Activated CD8-positive, alpha-beta memory T cell treated with anti-CD3 and anti-CD28 coated beads for 36 hours (primary cell): ENCODE data around the gene SLC8A3. TPM values are rescaled to one million over a fixed set of nuclear protein-coding genes. Genes with fewer than 3 reads are reported as not detected.
"Not testable (repeated sequence)": the region's sequence is repeated elsewhere in the genome, so short reads cannot be mapped to it uniquely, and the experiment has no call there.

ENCODE experiments used
- CTCF ChIA-PET: fragments of 350-600 bp; sonication (Branson Sonifier 250); formaldehyde crosslinking; loops from one replicate; lab custom pipeline; 2021; ENCODE audit warnings: antibody characterized with exemption; lab: Charles Lee
- POLR2A ChIA-PET: fragments of 350-600 bp; sonication (Branson Sonifier 250); formaldehyde crosslinking; loops from one replicate; lab custom pipeline; 2021; ENCODE audit warnings: antibody characterized with exemption; lab: Charles Lee
- total RNA-seq, 2 experiments: library from RNA; stranded (reverse); gene quantifications; one replicate each; pipeline ENCODE4 v1.2.3, GENCODE V29; 2021

Gene SLC8A3, protein sequence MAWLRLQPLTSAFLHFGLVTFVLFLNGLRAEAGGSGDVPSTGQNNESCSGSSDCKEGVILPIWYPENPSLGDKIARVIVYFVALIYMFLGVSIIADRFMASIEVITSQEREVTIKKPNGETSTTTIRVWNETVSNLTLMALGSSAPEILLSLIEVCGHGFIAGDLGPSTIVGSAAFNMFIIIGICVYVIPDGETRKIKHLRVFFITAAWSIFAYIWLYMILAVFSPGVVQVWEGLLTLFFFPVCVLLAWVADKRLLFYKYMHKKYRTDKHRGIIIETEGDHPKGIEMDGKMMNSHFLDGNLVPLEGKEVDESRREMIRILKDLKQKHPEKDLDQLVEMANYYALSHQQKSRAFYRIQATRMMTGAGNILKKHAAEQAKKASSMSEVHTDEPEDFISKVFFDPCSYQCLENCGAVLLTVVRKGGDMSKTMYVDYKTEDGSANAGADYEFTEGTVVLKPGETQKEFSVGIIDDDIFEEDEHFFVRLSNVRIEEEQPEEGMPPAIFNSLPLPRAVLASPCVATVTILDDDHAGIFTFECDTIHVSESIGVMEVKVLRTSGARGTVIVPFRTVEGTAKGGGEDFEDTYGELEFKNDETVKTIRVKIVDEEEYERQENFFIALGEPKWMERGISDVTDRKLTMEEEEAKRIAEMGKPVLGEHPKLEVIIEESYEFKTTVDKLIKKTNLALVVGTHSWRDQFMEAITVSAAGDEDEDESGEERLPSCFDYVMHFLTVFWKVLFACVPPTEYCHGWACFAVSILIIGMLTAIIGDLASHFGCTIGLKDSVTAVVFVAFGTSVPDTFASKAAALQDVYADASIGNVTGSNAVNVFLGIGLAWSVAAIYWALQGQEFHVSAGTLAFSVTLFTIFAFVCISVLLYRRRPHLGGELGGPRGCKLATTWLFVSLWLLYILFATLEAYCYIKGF
- under 1 TPM; 0.25 to 0.38 TPM for total RNA-seq

DNA sequence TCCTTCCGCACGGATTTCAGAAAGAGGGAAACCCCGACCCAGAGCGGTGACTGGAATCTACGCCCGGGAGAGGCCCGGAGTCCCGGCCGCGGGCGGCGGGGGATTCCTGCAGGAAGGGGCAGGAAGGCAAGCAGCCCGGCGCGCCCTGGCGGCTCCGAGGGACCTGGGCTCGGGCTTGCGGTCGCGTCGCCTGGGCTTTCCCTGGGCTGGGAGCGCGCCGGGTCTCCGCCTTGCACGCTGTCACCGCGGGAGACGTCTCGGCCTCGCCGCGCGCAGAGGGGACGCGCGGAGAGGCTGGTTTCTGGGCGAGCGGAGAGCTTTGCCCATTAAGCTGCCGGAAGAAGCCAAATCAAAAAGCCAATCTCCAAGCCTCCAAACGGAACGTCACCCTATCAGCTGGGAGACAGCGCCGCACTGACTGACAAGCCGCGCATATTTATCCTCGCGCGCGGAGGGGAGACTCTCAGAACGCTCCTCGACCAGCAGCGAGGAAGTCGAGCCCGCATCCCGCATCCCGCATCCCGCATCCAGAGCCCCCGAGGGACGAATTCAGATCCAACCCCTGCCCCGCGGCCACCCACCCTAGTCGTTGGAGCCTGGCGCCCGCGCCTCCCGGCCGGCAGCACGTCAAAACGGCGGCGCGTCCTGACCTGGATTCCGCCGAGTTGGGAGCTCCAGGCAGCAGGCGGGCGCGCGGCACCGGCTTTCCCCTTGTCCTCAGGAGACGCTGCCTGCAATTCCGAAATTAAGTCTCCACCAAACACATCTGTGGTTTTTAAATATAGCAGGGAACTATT is at the start of gene SLC8A3:
SLC8A3 (minus strand) TSS at position 293 of the 797 bp plus-strand sequence. CDS start 20,529 bp downstream, outside the sequence.
- POLR2A ChIA-PET: no interaction called here
- CTCF ChIA-PET: interaction anchor here (0.6 kb wide), 1 partner anchor 124 kb away, joined by 5 read pairs; no protein-coding TSS in a partner anchor

DNA sequence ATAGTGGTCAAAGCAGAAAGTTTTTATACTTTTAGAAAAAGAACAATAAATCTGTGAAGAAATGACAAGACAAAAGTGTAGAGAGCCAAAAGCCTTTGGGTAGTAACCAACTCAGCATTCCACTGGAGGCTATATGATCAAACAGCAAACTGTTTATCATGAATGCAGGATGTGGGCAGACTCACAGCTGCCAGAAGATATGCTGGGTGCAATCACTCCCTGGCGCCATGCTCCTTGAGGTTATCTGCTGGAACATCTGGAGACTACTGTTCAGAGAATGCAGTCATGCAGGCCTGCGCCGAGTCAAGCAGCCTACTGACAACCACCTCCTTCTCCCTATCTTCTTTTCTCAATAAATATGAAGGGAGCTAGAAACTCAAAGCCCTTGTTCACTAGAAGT is 49.0 kb upstream of the SLC8A3 start:
- ChIA-PET POLR2A (no interaction called here), CTCF (no interaction called here)

DNA sequence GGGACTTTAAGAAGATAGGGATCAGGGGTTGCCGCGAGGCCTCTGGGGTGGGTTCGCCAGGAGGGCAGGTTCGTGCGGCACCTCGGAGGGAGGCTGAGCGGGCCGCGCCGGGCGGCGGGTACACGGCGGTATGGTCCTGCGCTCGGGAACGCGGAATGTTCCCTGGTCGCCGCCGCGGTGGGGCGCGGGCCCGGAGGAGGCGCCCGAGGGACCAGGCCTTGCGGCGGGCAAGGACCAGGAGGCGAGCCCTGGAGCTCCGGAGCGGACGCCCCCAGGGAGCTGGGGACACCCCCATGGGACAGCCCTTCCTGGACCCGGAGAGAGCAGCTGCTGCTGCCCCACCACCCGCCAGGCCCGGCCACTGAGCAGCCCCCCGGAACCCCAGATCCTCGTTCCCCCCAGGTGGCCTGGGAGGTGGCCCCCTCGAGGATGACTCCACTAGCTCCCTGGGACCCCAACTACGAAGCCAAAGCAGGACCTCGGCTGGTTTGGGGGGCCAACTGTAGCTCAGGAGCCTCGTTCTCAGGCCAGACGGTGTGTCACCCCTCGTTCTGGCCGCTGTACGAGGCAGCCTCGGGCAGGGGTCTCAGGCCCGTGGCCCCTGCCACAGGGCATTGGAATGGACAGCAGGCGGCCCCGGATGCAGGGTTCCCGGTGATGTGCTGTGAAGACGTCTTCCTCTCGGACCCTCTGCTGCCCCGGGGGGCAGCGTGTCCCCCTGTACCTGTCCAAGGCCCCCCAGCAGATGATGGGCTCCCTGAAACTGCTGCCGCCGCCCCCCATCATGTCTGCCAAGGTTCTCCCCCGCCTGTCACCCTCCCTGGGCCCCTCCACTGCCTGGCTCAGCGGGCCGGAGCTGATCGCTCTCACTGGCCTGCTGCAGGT is 45.6 kb upstream of the SLC8A3 start:
- ChIA-PET POLR2A (no interaction called here), CTCF (no interaction called here)

DNA sequence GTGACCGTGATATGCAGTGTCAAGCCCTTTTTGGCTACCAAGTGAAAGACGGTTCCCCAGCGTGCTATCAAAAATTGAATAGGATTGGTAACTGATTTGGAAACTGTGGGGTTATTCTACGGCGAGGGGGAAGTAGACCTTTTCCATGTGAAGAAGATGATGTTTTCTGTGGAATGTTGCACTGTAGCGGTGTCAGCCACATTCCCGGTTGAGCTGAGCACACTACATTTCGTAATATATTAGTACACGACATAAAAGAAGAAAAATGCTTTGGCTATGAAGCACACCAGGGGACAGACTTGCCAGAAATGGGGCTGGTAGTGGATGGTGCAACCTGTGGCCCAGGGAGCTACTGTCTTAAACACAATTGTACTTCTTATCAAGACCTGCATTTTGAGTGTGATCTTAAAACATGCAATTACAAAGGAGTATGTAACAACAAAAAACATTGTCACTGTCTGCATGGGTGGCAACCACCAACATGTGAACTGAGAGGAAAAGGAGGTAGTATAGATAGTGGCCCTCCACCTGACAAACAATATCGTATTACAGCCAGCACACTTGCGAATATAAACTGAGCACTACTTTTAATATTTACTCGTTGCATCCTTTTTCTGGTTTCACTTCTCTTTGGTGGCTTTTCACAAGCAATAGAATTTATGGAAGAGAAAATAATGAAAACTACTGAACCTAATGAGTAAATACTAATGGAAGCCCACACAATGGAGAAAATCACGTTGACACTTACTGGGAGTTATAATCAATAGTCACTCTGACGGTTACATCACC is 43.2 kb upstream of the SLC8A3 start:
- POLR2A ChIA-PET, CTCF ChIA-PET: not testable (repeated sequence)

DNA sequence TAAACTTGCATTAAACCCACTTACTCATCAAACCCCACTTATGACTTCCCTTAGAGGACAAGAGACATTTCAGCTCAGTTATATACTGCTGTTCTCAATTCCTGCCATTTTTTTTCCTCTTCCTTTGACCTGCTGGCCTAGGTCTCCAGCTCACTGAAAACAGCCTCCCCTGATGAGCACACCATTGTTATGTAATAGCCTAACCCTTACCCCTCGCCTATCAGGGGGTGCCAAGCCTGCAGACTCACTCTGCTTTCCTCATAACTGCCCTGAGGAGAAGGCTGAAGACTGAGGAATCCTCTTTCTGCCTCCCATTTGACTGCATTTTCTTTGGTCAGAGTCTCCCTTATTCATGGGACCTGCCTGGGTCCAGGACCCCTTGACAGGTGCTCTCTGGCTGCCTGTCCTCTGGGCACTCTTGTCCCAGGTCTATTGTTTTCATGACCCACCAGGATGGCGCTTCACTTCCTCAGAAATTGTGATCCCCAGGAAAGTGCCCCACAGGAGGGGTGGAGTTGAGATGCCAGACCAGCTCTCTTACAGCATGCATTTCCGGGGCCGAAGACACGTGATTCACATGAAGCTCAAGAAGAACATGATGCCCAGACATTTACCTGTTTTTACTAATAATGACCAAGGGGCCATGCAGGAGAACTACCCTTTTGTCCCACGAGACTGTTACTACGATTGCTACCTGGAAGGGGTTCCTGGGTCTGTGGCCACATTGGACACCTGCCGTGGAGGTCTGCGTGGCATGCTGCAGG is 41.3 kb upstream of the SLC8A3 start:
- POLR2A ChIA-PET, CTCF ChIA-PET: not testable (repeated sequence)

DNA sequence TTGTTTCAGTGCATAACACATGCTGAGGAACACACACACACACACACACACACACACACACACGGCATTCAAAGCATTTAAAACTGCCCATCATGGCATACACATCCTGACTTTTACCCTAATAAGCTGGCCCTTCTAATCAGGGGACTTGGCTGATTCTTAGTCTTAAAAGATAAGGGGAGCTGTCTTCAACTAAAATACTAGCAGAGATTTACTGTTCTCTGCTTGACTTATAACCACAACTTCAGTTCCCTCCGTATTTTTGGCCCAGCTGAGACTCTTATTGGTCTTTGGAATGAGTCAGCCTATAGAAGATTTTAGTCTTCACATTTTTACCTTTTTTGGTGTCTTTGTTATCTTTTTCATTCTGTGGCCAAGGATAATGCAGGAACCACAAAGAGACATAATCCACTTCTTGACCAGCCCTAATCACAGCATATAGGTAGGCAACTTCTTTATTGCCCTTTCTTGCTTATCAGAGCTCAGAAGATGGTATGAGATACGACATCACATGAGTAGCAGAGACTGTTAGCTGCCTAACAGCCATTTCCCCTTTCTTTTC is 25.1 kb upstream of the SLC8A3 start:
- POLR2A ChIA-PET: no interaction called here
- CTCF ChIA-PET: interaction anchor here (0.6 kb wide), 1 partner anchor 143 kb away, joined by 3 read pairs; no protein-coding TSS in a partner anchor

DNA sequence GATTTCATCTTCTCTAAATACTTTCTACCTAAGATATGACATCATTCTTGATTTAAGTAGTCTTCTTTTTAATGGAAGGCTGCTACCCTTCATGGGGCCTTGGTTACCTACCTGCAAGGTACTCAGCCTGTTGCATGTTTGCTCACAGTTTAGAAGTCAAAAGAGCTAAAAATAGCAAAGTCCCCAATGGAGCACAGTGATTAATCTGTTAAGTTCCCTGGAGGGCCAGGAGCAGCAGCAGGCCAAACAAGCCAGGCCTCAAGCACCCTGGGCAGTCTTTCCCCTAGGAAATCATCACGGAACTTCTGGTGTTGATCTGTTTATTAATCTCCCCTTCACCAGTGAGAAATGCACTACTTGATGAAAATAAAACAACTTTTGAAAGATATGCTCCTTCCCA is 24.0 kb upstream of the SLC8A3 start:
- POLR2A ChIA-PET: no interaction called here

DNA sequence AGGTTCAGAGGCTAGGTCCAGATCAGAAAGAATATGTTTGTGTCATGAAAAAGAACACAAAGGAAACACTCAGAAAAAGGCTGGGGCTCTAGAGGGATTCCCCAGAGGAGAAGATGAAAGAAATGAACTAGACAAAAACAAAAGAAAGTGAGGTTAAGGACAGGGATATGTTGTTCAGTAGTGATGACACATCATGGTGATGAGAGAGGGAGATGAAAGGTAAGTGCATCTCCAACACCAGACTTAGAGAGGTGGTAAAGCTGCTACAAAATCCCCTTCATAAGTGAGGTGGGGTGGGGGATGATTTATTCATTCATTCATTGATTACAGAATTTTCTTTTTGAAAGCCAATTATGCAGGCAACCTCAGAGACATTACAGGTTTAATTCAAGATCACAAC is 19.6 kb upstream of the SLC8A3 start:
- CTCF ChIA-PET: no interaction called here

More for the DNA sequence above, 24.0 kb upstream of the SLC8A3 start:
- CTCF ChIA-PET: no interaction called here

DNA sequence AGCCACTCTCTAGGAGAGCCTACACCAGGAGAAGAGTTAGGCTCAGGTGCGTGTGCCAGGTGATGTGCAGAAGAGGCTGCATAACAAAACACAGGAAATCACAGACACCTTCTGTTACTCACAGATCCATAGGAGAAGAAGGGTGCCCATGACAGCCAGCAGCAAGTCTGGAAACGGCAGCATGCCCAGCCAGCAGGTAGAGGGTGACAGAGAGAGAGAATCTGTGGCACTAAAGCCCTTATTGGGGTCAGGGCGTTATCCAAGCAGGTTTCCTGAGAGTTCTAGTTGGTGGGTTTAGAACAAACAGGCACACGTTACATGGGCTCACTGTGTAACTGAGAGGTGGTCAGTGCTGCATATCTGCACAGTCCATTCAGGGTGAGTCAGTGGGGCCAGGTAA is 14.9 kb upstream of the SLC8A3 start:
- POLR2A ChIA-PET: no interaction called here

More for the DNA sequence above, 19.6 kb upstream of the SLC8A3 start:
- POLR2A ChIA-PET: no interaction called here

DNA sequence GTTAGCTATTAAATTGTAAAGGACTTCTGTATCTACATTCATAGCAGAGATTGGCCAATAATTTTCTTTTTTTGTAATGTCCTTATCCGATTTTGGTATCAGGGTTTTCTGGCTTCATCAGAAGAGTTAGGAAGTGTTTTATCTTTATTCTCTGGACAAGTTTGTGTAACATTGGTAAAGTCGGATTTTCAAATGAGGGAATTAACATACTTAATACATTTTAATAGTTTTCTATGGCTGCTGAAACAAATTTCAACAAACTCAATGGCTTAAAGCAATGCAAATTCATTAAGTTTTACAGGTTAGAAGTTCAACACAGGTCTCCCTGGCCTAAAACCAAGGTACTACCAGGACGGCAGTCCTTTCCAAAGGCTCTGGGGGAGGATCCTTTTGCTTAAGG is 13.2 kb upstream of the SLC8A3 start:
- POLR2A ChIA-PET: no interaction called here
- CTCF ChIA-PET: no interaction called here

More for the DNA sequence above, 14.9 kb upstream of the SLC8A3 start:
- CTCF ChIA-PET: no interaction called here

DNA sequence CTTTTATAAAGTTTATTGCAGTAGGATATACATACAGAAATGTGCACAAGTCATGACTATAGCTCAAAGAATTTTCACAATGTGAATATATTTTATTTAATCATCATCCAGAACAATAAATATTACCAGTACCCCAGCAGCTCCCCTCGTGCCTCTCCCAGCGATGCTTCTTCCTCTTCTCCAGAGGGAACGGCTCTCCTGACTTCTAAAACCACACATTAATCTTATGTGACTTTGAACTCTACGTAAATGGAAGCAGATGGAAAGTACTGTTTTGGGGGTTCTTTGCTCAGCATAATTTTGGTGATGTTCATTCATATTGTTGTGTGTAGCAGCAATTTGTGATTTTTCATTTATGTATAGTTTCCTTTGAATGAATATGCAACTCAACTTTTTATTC is 4.6 kb upstream of the SLC8A3 start:
- CTCF ChIA-PET: no interaction called here
- POLR2A ChIA-PET: no interaction called here

DNA sequence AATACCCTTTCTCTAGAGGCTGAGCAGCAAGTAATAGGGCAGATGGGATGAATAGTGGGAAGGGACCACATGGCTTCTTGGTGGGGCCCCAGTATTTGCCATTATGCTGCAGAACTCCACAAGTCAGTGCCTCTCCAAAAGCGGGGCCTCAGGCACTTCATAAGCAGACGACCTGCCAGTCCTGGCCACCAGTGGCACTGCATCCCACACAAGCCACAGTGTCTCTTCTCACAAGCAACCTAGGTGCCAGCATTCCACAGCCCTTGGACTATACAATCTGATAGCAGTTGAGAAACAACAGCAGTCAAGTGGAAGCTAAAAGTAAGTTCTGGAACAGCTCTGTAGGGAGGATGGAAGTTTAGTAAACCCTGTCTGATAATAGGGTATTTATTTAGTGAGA is 4.2 kb upstream of the SLC8A3 start:
- ChIA-PET POLR2A (no interaction called here), CTCF (interaction anchor here (1.0 kb wide), 1 partner anchor 165 kb away, joined by 3 read pairs; no protein-coding TSS in a partner anchor)

DNA sequence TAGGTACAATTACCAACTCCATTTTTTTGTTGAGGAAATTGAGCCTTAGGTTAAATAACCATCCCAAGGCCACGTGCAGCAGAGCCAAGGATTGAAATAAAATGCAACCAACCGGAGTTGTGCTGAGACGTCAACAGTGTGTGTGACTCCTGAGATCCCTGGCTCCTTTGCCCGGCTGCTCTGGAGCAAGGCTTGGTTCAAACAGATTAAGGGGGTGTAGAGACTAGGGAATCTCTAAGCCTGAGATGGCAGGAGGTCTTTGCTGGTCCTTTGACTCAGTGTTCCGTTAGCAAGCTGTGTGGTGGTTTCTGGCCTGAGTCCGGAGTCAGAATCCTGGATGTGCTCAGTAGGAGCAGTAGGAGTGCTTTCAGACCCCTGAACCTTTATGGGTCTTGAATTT is 1.4 kb upstream of the SLC8A3 start:
- ChIA-PET CTCF (no interaction called here), POLR2A (no interaction called here)

DNA sequence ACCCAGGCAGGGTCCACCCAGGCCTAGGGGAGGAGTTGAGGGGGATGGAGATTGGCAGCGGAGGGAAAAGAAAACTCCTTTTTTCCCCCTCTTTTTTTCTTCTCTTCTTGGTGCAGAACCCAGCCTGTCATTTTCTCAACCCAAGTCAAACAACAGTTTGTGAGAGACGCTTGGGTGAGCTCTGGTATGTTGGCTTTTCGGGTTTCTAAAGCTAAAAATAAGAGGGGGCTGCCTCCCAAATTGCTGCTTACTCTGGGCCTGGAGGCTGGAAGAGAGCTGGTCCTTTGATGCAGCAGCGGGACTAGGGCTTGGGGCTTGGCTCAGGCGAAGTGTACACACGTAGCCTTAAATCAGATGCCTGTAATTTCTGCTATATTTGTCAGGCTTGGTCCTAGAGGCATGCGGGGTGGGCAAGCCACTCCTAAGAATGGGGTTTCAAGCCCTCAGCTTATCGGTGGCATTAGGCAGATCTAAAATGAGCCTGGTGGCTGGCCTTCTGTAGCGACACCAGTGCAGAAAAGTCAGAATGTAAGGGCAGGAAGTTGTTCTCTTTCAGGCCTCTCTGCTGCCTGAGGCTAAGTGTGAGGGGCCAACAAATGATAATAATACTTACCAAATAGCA is 816 bp upstream of the SLC8A3 start:
- ChIA-PET POLR2A (no interaction called here), CTCF (interaction anchor here (0.6 kb wide), 1 partner anchor 123 kb away, joined by 5 read pairs; no protein-coding TSS in a partner anchor)

DNA sequence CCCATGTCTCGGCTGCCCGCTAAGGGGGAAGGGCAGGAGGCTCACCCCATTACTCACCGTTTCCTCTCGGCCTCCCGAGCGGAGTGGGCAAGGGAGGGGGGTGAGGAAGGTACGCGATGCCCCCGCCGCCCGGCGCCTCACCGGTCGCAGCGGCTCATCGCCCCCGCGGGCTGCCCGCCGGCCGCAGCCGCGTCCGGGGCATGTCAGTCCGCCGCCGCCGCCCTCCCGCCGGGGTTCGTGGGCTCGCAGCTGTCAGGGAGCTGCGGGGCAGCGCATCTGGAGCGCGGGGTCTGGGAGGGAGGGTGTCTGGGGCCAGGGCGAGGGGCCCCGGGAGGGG is 461 bp downstream of the SLC8A3 start:
- ChIA-PET CTCF (no interaction called here), POLR2A (no interaction called here)

DNA sequence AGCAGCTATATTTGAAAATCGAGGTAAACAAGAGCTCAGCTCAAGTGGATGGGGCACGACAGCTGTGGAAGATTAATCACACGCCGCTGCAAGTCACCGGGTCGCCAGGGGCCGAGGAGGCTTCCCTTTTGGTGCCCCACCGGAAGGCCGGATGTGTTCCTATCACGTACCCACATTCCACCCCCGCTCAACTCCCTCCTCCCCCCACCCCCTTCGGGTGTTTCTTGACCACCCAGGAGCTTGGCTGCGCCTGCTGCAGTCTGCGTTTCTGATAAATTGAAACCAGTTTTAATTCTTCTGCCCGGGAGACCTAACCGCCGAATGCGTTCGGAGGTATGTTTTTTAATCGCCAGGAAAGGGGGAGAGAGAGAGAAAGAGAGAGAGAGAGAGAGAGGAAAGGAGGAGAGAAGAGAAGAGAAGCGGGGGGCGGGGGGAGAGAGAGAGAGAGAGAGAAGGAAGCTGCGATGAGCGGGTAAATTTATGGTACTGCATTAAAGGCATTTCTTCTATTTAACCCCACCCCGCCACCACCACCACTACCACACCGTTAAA is 1.8 kb downstream of the SLC8A3 start:
- ChIA-PET POLR2A (interaction anchor here (0.6 kb wide), 1 partner anchor 143 kb away, joined by 5 read pairs; no protein-coding TSS in a partner anchor), CTCF (no interaction called here)
